SU-DHL-6 (cell line): ENCODE results near the gene CYP2W1.

Experiments
- H2AFZ ChIP-seq: fragments of 200-600 bp; sonication (generic); 2 replicates; pipeline ENCODE4 v1.6.1; 2014; ENCODE audit warnings: low read depth, mild to moderate bottlenecking, moderate library complexity, mixed read lengths, antibody characterized with exemption, low read length; ENCODE audit not compliant: severe bottlenecking
- H3F3A ChIP-seq: fragments of 200-600 bp; shearing (Covaris generic); 2 replicates; pipeline ENCODE4 v1.6.0; 2016; ENCODE audit warnings: antibody characterized with exemption, mild to moderate bottlenecking; ENCODE audit not compliant: insufficient read depth
- H3K27ac ChIP-seq: fragments of 200-600 bp; sonication (generic); 2 replicates; pipeline ENCODE4 v1.5.1; 2016; ENCODE audit warnings: low read depth, mild to moderate bottlenecking, low read length, moderate library complexity, mixed read lengths
- H3K27me3 ChIP-seq: fragments of 200-600 bp; sonication (generic), shearing (Covaris generic); 2 replicates; pipeline ENCODE4 v1.6.0; 2014; ENCODE audit warnings: mild to moderate bottlenecking, low read length
- H3K36me3 ChIP-seq: fragments of 200-600 bp; sonication (generic); 2 replicates; pipeline ENCODE4 v1.6.1; 2014; ENCODE audit warnings: mild to moderate bottlenecking, low read length, mixed read lengths
- H3K4me2 ChIP-seq: fragments of 300-600, 200-600 bp; shearing (Covaris generic), sonication (generic); 2 replicates; pipeline ENCODE4 v1.6.0; 2014; ENCODE audit warnings: low read length, low read depth, mild to moderate bottlenecking; ENCODE audit not compliant: poor library complexity, severe bottlenecking
- H3K4me3 ChIP-seq: fragments of 200-600 bp; sonication (generic); 2 replicates; pipeline ENCODE4 v1.5.1; 2014; ENCODE audit warnings: antibody characterized with exemption, low read length, mild to moderate bottlenecking, mixed read lengths; ENCODE audit not compliant: insufficient read depth, poor library complexity, severe bottlenecking
- H3K79me2 ChIP-seq: fragments of 200-600 bp; sonication (generic); 2 replicates; pipeline ENCODE4 v1.6.1; 2014; ENCODE audit warnings: mild to moderate bottlenecking, low read length, moderate library complexity; ENCODE audit not compliant: insufficient read depth
- H3K9ac ChIP-seq: fragments of 200-600 bp; sonication (generic); 2 replicates; pipeline ENCODE4 v1.7.0; 2014; ENCODE audit warnings: mild to moderate bottlenecking, low read length
- H3K9me2 ChIP-seq: fragments of 200-600 bp; sonication (generic); replicated peaks from 2 replicates; pipeline ENCODE4 v1.6.1; 2014; ENCODE audit warnings: low read length; ENCODE audit not compliant: insufficient read depth
- H3K9me3 ChIP-seq: fragments of 200-600 bp; sonication (generic); 2 replicates; pipeline ENCODE4 v1.6.1; 2014; ENCODE audit warnings: low read length, mixed read lengths; ENCODE audit not compliant: insufficient read depth
- H4K20me1 ChIP-seq: fragments of 200-600 bp; sonication (generic); 2 replicates; pipeline ENCODE4 v1.6.1; 2014; ENCODE audit warnings: low read depth, mild to moderate bottlenecking, antibody characterized with exemption, low read length, moderate library complexity, mixed read lengths
- CTCF ChIP-seq: fragments of 200-600 bp; sonication (generic); IDR thresholded peaks from one replicate; pipeline ENCODE4 v1.5.1; 2017; ENCODE audit warnings: antibody characterized with exemption, mild to moderate bottlenecking, low read length, moderate library complexity; ENCODE audit not compliant: insufficient read depth, poor library complexity, severe bottlenecking
- EZH2phosphoT487 ChIP-seq: fragments of 200-600 bp; sonication (generic), shearing (Covaris generic); conservative IDR thresholded peaks from 2 replicates; pipeline ENCODE4 v1.6.1; 2018; ENCODE audit warnings: mild to moderate bottlenecking, antibody characterized with exemption, low read length, moderate library complexity, mixed read lengths

Gene CYP2W1

GRCh38 chr7:1030444-1031070, 47.6 kb downstream of the CYP2W1 start:
- no peak overlapping the region for H3K4me2 ChIP-seq
- no peaks in the 10 kb centered on the region for H3K79me2 ChIP-seq
- H3F3A ChIP-seq, result peaks cover 18% of the 10 kb centered on the region
- TF ChIP-seq CTCF (no peak), EZH2phosphoT487 (no peak)
- H3K36me3 ChIP-seq, result no peaks in the 10 kb centered on the region
- H3K9me2 ChIP-seq, result no peaks in the 10 kb centered on the region
- H3K4me3 ChIP-seq, result no peak overlapping the region
- H3K9me3 ChIP-seq, result no peaks in the 10 kb centered on the region
- H4K20me1 ChIP-seq, result no peaks in the 10 kb centered on the region
- no peak overlapping the region for H3K27ac ChIP-seq
- H3K27me3 ChIP-seq, result no peaks in the 10 kb centered on the region
- no peak overlapping the region for H3K9ac ChIP-seq
- no peak overlapping the region for H2AFZ ChIP-seq

GRCh38 chr7:1031716-1032455, 48.9 kb downstream of the CYP2W1 start:
- no peaks in the 10 kb centered on the region for H3K79me2 ChIP-seq
- peaks cover 5% of the 10 kb centered on the region for H3F3A ChIP-seq
- H4K20me1 ChIP-seq, result no peaks in the 10 kb centered on the region
- no peak overlapping the region for H3K27ac ChIP-seq
- no peaks in the 10 kb centered on the region for H3K36me3 ChIP-seq
- H3K4me3 ChIP-seq, result no peak overlapping the region
- TF ChIP-seq CTCF (no peak), EZH2phosphoT487 (no peak)
- H3K4me2 ChIP-seq, result no peak overlapping the region
- no peak overlapping the region for H2AFZ ChIP-seq
- no peaks in the 10 kb centered on the region for H3K27me3 ChIP-seq
- no peak overlapping the region for H3K9ac ChIP-seq
- H3K9me2 ChIP-seq, result no peaks in the 10 kb centered on the region
- no peaks in the 10 kb centered on the region for H3K9me3 ChIP-seq

GRCh38 chr7:1032536-1033181, 49.7 kb downstream of the CYP2W1 start:
- H3F3A ChIP-seq, result no peaks in the 10 kb centered on the region
- TF ChIP-seq EZH2phosphoT487 (no peak), CTCF (no peak)

More at GRCh38 chr7:1032536-1033181, 49.7 kb downstream of the CYP2W1 start:
- Histone ChIP-seq H3K27me3 (no peaks in the 10 kb centered on the region), H2AFZ (no peak overlapping the region), H3K27ac (no peak overlapping the region), H3K79me2 (no peaks in the 10 kb centered on the region), H3K4me3 (no peak overlapping the region), H4K20me1 (no peaks in the 10 kb centered on the region), H3K4me2 (no peak overlapping the region), H3K9me3 (no peaks in the 10 kb centered on the region), H3K9me2 (no peaks in the 10 kb centered on the region), H3K36me3 (no peaks in the 10 kb centered on the region), H3K9ac (no peak overlapping the region)
